ENCODE data around the gene FIGN.

- TF ChIP-seq TAF1 (IDR thresholded peaks at IDR 0.05; ENCODE audit: borderline replicate concordance, insufficient read depth, low read length) (no peak), POLR2AphosphoS5 (IDR thresholded peaks at IDR 0.05; ENCODE audit: low read depth, low read length) (no peak), REST (IDR thresholded peaks at IDR 0.05; ENCODE audit: insufficient read depth in 1 of 2, low read depth in 2 of 2, low read length in 2 of 2) (no peak), SIN3A (IDR thresholded peaks at IDR 0.05; ENCODE audit: borderline replicate concordance, insufficient read depth, low read length) (no peak)
Observed at GRCh38 chr2:163697429-163697828, 38.4 kb downstream of the FIGN start.

Data from PFSK-1 (cell line).